T-helper 2 cell treated with Interferon-gamma antibody and Interleukin-4, amounts not matched to agents 100 ng/mL and 5 ng/mL, for 36 hours (primary cell): ENCODE measurements around the gene OR5I1. TPM values are rescaled to one million over a fixed set of nuclear protein-coding genes. Genes with fewer than 3 reads are reported as not detected.
"Not testable (repeated sequence)": the region's sequence is repeated elsewhere in the genome, so short reads cannot be mapped to it uniquely, and the experiment has no call there.

Experiments
- intact Hi-C: fragments of 100-400 bp; cut with micrococcal nuclease; formaldehyde crosslinking; loops from one replicate; pipeline ENCODE4 v1.15.1; 2023
- total RNA-seq: library from RNA; stranded (reverse); gene quantifications from 2 replicates; pipeline ENCODE4 v1.2.3, GENCODE V29; 2022

OR5I1 gene
- total RNA-seq: not detected in 2 replicates

DNA sequence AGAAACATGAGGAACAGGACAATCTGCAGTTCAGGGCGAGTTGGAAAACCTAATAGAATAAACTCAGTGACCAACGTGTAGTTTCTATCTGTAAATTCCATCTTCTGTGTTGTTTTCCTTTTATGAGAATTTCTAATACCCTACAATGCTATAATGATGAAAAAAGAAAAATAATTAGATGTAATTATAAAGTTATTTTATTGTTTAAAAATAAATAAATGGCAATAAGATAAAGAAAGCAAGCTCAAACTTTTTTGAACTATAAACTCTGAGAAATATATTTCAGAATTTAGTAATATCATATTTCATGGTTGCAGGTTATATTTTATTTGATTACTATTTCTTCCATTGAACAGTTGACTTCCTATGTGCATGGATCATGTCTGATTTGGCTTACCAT is at the start of gene OR5I1:
Gene OR5I1, minus strand, starts transcription at position 101 of the 400 bp plus-strand sequence. Its CDS starts 0 bp downstream, at position 101.
- intact Hi-C loops: no loop called here

DNA sequence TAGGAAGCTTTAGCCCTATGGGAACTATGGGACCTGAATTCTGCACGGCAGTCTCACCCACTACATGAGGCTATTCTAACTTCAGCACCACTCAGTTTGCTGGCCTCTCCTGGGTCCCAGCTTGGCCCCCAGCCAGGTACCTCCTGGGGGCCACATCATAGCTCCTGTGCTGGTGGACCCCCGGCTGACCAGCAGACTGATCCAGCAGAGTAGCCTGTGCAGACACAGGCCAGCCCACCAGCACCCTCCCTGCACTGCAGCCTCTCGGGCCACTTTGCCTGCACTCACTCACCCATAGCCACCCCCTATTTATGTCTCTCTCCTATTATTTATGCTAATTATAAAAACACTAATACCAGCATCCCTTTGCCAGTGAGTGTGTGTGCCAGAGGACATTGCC is 34.7 kb upstream of the OR5I1 start:
- intact Hi-C loops: no loop called here

DNA sequence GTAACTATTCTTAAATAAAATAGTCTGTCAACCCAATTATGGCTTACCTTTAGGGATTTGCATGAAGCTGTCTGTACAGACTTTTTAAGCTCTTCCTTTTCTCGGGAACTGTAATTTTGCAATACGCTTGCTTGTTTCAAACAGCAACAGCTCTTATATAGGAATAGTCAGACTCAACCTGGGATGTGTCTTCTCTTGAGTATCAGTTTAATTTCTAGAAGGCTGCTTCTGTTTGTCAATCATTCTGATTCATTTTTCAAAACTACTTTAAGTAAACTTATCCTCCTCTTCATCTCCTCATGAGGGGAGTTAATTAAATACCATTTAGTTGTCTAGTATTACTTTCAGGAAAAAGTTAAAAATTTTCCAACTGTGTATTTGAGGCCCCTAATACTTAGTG is 33.6 kb upstream of the OR5I1 start, which contains the start of gene OR10AG1:
Gene OR10AG1, minus strand, starts transcription at position 101 of the 400 bp plus-strand sequence. Its CDS starts 38 bp downstream, at position 63.
- intact Hi-C loops: no loop called here

DNA sequence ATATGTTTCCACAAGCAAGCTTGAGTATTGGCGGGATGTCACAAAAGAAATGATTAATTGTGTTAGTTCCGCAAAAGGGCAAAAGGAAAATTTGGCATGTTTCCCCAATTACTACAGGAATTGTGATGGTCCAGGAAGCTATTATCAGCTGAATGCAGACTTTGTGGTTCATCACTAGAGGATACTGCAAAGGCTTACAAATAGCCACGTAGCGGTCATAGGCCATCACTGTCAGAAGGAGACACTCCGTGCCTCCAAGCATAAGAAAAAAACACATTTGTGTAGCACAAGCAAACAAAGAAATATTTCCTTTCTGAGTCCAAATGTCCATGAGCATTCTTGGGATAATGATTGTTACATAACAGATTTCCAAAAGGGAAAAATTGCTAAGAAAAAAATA is 31.7 kb upstream of the OR5I1 start:
- intact Hi-C loops: no loop called here

DNA sequence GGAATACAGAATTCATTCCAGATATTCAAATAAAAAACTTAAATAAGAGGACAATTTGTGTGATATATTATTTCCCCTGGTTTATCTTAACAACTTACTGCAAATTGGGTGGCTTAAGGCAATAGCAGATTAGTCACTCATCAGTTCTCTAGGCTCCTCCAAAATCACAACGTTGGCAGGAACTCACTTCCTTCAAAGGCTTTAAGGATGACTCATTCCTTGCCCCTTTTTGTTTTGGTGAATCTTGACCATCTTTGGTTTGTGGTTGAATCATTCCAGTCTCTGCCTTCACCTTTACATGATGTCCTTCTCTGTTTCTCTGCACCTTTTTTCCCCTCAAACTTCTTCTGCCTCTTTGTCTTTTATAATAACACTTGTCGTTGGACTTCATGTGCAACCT is 30.2 kb upstream of the OR5I1 start:
- intact Hi-C loops: no loop called here

DNA sequence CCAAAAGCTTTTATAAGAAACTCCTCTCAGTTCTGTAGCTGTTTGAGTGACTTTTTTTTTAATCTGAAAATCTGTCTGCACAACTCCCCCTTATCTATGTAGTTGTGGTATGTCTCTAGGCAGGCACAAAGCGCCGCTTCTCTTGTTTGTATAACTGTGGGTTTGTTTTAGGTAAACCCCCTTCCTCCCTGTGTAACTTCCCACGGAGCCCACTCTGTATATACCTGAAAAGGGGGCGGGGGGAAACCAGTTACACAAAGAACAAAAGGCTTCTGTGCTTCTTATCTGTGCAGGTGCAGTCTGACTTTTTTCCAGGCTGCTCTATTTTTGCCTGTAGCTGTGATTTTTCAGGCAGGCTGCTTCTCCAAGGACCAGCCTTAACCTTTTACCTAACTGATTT is 20.3 kb upstream of the OR5I1 start:
- intact Hi-C loops: no loop called here

DNA sequence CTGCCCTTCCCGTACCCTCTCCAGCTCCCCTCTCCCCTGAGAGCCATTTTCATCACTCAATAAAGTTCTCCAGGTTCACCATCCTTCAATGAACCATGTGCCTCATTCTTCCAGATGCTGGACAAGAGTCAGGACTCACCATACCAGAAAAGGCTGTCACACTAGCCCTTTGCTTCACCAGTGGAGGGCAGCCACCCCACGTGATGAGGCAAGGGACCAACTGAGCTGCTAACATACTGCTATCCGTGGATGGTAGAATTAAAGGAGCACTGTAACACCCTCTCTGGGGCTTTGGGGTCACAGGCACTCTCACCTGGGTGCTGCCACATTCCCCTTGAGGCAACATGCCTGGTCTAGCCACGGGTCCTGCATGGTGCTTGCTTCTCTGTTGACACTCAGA is 13.1 kb upstream of the OR5I1 start:
- intact Hi-C loops: loop anchor here (10.0 kb wide), 1 partner anchor 1295 kb away; no protein-coding TSS in a partner anchor

DNA sequence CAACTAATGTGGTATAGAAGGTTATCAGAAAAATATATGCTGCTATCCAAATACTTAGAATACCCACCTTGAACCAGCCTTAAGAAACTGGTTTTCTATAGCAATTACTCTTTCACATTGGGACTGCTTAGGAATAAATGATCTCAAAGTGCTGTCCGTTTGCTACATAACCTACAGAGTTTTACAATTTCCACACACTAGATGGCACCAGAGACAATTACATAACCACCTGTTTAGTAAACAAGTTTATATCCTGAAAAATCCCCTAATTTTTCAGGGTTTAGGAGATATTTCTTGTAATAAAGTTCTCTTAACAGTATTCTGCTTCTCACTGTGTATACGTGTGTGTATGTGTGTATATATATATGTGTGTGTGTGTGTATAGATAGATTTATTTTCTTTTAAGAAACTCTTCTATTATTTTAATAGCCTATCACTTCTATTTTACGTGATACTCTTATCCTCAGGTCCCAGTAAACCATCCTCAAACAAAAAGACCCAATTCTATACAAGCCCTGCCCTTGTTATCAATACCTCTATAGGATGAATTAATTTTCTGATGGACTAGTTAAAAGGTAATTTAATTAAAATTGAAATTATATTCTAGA is 6.7 kb upstream of the OR5I1 start:
- intact Hi-C loops: loop anchor here (2.0 to 10.0 kb wide), 2 partner anchors 840 to 1302 kb away; no protein-coding TSS in a partner anchor

DNA sequence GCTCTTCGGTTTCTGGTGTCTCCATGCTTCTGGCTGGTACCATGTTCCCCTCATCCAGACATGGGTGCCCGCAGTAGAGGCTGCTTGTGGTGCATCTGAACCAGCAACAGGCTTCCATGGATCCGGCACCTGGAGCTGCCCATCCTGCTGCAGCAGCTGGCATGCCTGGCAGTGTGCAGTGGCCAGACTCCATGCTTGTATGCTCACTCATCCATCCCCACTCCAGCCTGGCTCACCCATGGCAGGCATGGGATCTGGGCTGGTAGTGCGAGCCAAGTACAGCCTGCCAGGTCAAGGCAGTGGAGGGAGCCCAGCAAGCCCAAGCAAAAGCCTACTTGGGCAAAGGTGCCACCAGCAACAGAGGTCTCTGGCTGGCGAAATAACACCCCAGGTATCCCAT is 15.7 kb downstream of the OR5I1 start:
- intact Hi-C loops: no loop called here

DNA sequence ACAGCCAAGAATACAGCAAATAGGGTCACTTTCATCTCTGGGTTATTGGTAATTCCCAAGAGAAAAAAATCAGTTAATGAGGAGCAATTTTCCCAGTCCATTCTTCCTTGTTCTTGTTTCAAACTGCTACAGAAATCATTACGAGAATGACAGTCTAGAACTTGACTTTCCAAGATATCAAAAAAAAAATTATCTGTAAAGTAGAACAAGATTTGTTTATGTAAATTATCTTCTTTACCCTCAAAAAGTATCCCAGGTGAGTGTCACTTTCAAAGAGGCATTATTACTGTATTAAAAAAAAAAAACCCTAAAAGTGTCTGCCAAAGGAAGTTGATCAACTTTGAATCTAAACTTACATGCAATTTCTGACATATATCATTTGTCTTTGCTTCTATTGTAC is 21.7 kb downstream of the OR5I1 start, which contains the start of gene OR5W2:
Gene OR5W2, minus strand, starts transcription at position 101 of the 400 bp plus-strand sequence. Its CDS starts 0 bp downstream, at position 101.
- intact Hi-C loops: no loop called here

DNA sequence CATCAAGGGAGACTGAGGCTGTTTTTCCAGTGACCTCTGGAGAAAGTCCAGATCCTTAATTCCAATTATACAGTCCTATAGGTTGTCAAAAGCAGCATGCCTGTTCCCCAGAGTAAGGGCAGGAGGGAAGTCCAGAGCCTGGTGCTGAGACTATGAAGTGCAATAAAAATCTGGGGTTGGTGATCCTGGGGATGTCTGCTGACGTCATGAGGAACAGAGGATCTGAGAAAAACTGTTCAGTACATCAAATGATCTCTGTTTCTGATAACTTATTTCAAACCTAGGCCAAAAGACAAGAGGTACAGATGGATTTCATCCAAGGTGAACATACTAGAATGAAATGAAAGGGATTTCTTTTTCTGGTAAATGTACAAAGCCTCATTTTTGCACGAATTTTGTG is 33.9 kb downstream of the OR5I1 start:
- intact Hi-C loops: no loop called here

DNA sequence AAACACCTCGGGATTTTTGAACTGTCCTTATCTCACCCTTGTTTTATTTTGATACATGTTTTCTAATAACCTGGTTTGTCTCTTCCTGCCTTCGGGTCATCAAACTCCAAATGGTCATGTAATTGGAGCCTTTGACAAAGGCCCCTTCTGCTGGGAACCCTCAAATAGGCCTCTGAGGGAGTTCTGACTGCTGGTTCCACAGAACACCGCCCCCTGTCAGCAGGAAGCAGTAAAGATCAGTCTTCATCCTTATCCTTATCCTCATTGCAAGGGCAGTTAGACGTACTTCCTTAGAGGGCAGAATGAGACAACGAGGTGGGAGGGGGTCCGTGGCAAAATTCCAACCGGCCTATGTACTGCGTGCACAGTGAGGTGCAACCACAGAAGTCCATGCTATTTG is 41.0 kb downstream of the OR5I1 start:
- intact Hi-C loops: no loop called here

DNA sequence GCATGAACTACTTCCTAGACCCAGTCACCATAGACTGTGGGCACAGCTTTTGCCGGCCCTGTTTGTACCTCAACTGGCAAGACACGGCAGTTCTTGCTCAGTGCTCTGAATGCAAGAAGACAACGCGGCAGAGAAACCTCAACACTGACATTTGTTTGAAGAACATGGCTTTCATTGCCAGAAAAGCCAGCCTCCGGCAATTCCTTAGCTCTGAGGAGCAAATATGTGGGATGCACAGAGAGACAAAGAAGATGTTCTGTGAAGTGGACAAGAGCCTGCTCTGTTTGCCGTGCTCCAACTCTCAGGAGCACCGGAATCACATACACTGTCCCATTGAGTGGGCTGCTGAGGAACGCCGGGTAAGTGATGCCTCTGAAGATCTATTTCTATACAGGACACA is 50.7 kb downstream of the OR5I1 start:
- intact Hi-C loops: not testable (repeated sequence)

Other genes starting within 250 kb of the OR5I1 start
- not detected in 2 replicates for gene OR5D13, start 163.0 kb downstream of the OR5I1 start, total RNA-seq
- not detected in 2 replicates for gene OR5D14, start 140.8 kb downstream of the OR5I1 start, total RNA-seq
- not detected in 2 replicates for gene OR5L1, start 125.0 kb downstream of the OR5I1 start, total RNA-seq
- gene OR5D18, start 116.8 kb downstream of the OR5I1 start, total RNA-seq: not detected in 2 replicates
- gene OR5L2, start 109.2 kb downstream of the OR5I1 start, total RNA-seq: not detected in 2 replicates
- not detected in 2 replicates for gene OR5D16, start 97.6 kb downstream of the OR5I1 start, total RNA-seq
- gene TRIM51, start 53.1 kb downstream of the OR5I1 start, total RNA-seq: not detected in 2 replicates
- not detected in 2 replicates for gene OR5W2, start 21.8 kb downstream of the OR5I1 start, total RNA-seq
- gene OR10AG1, start 33.5 kb upstream of the OR5I1 start, total RNA-seq: not detected in 2 replicates
- gene OR5F1, start 58.2 kb upstream of the OR5I1 start, total RNA-seq: not detected in 2 replicates
- not detected in 2 replicates for gene OR5AS1, start 91.3 kb upstream of the OR5I1 start, total RNA-seq
- not detected in 2 replicates for gene OR8I2, start 156.9 kb upstream of the OR5I1 start, total RNA-seq
- gene OR8H2, start 167.3 kb upstream of the OR5I1 start, total RNA-seq: not detected in 2 replicates
- not detected in 2 replicates for gene OR8H3, start 186.0 kb upstream of the OR5I1 start, total RNA-seq
- gene OR8J3, start 203.8 kb upstream of the OR5I1 start, total RNA-seq: not detected in 2 replicates
- gene OR8K5, start 223.9 kb upstream of the OR5I1 start, total RNA-seq: not detected in 2 replicates
- not detected in 2 replicates for gene OR5J2, start 240.2 kb upstream of the OR5I1 start, total RNA-seq